Left ventricle myocardium inferior (tissue), 1 donor: ENCODE data around the gene ZNF408. TPM values are rescaled to one million over a fixed set of nuclear protein-coding genes. Genes with fewer than 3 reads are reported as not detected.

ENCODE experiments used
- DNase-seq: peaks from one replicate; pipeline ENCODE4 v3.0.0-alpha.2; 2020
- H3K27ac ChIP-seq: fragments of 200-600 bp; replicated peaks from 2 replicates; pipeline ENCODE4 v1.8.0; 2021
- H3K27me3 ChIP-seq: fragments of 200-600 bp; 2 replicates; pipeline ENCODE4 v1.8.0; 2021; ENCODE audit warnings: low read depth
- H3K36me3 ChIP-seq: fragments of 200-600 bp; 2 replicates; pipeline ENCODE4 v1.8.0; 2021
- H3K4me1 ChIP-seq: fragments of 200-600 bp; 2 replicates; pipeline ENCODE4 v1.8.0; 2021
- H3K4me3 ChIP-seq: fragments of 200-600 bp; 2 replicates; pipeline ENCODE4 v1.8.0; 2021; ENCODE audit warnings: mild to moderate bottlenecking, moderate library complexity
- H3K9me3 ChIP-seq: fragments of 200-600 bp; replicated peaks from 2 replicates; pipeline ENCODE4 v1.8.0; 2021
- CTCF ChIP-seq: fragments of 200-600 bp; IDR thresholded peaks from 2 replicates; pipeline ENCODE4 v1.8.0; 2021; ENCODE audit warnings: antibody characterized with exemption, mild to moderate bottlenecking, borderline replicate concordance
- intact Hi-C: fragments of 100-400 bp; cut with micrococcal nuclease; formaldehyde crosslinking; loops from one replicate; pipeline ENCODE4 v1.11.0; 2022
- total RNA-seq: library from RNA; stranded (reverse); fragmentation: NEBNext Ultra II Directional; extraction: Animal tissue kit (Norgen Biotek cat#: 25700); gene quantifications from one replicate; pipeline ENCODE4 v1.2.1, GENCODE V29; 2021
- donor health status: DM: no; HTN: yes; CAD: no; lungs with severe emphysema.

ZNF408 gene
- total RNA-seq, 1 donor from 2014 or later = 7.3 TPM

GRCh38 chr11:46694607-46695006, 6.2 kb upstream of the ZNF408 start:
- Histone ChIP-seq H3K9me3 (no peaks in the 10 kb centered on the region), H3K4me1 (peaks cover 65% of the 10 kb centered on the region), H3K27me3 (no peaks in the 10 kb centered on the region), H3K4me3 (no peak overlapping the region), H3K36me3 (peaks cover 59% of the 10 kb centered on the region), H3K27ac (peak overlapping the region; percentile 96)
- TF ChIP-seq CTCF = no peak
- intact Hi-C loops = no loop called here
- DNase-seq = no peak

GRCh38 chr11:46695345-46696211, 5.3 kb upstream of the ZNF408 start:
- no peak for TF ChIP-seq CTCF
- Histone ChIP-seq H3K4me1 (peaks cover 72% of the 10 kb centered on the region), H3K27me3 (no peaks in the 10 kb centered on the region), H3K36me3 (peaks cover 49% of the 10 kb centered on the region), H3K4me3 (peak overlapping the region; percentile 14), H3K9me3 (no peaks in the 10 kb centered on the region), H3K27ac (peak overlapping the region; percentile 96)
- DNase-seq = no peak
- intact Hi-C loops = no loop called here

GRCh38 chr11:46696212-46696558, 4.6 kb upstream of the ZNF408 start:
- no peaks in the 10 kb centered on the region for H3K27me3 ChIP-seq
- no peaks in the 10 kb centered on the region for H3K9me3 ChIP-seq
- peaks cover 43% of the 10 kb centered on the region for H3K36me3 ChIP-seq
- DNase-seq = peak; percentile 81
- intact Hi-C loops = no loop called here
- peak overlapping the region; percentile 89 for H3K4me3 ChIP-seq
- TF ChIP-seq CTCF = no peak
- H3K27ac ChIP-seq = peak overlapping the region; percentile 96
- peaks cover 76% of the 10 kb centered on the region for H3K4me1 ChIP-seq

- H3K9me3 ChIP-seq = no peaks in the 10 kb centered on the region
- peak overlapping the region; percentile 96 for H3K27ac ChIP-seq
- DNase-seq = peak; percentile 43
- H3K4me1 ChIP-seq = peaks cover 87% of the 10 kb centered on the region
- H3K27me3 ChIP-seq = no peaks in the 10 kb centered on the region
- intact Hi-C loops = no loop called here
- no peak for TF ChIP-seq CTCF
- H3K4me3 ChIP-seq = peak overlapping the region; percentile 89
- H3K36me3 ChIP-seq = peaks cover 39% of the 10 kb centered on the region
Measured at GRCh38 chr11:46697303-46697702, 3.5 kb upstream of the ZNF408 start.

GRCh38 chr11:46697723-46698122, 3.1 kb upstream of the ZNF408 start:
- no peaks in the 10 kb centered on the region for H3K9me3 ChIP-seq
- intact Hi-C loops = no loop called here
- H3K4me1 ChIP-seq = peaks cover 91% of the 10 kb centered on the region
- peak overlapping the region; percentile 96 for H3K27ac ChIP-seq
- H3K4me3 ChIP-seq = peak overlapping the region; percentile 89
- no peaks in the 10 kb centered on the region for H3K27me3 ChIP-seq
- TF ChIP-seq CTCF = no peak
- peaks cover 39% of the 10 kb centered on the region for H3K36me3 ChIP-seq
- DNase-seq = no peak
